Measurements from ENCODE around the gene VPS51. TPM values are rescaled to one million over a fixed set of nuclear protein-coding genes. Genes with fewer than 3 reads are reported as not detected.

Gene VPS51
- total and polyA plus RNA-seq, 2 experiments from 2014 or later: 45.3 to 450 TPM

- H4K20me1 ChIP-seq (replicated peaks; ENCODE audit: insufficient read depth): peaks cover 30% of the 10 kb centered on the region
- peak within 1 kb of the TSS; percentile 100 for H3K4me3 Mint-ChIP-seq
- no peaks in the 10 kb centered on the region for H3K27me3 ChIP-seq (ENCODE audit: insufficient read depth)
- peak within 1 kb of the TSS; percentile 99 for H3K27ac Mint-ChIP-seq
- H3K36me3 Mint-ChIP-seq (ENCODE audit: low read depth): peaks cover 38% of the 10 kb centered on the region
- DNase-seq (ENCODE audit: low spot score) (peak; percentile 97), ATAC-seq (peak; percentile 83)
- no peak for TF ChIP-seq ZNF462 (CRISPR knock-in tag; IDR thresholded peaks at IDR 0.05)
- no peak for TF ChIP-seq JUNB (IDR thresholded peaks at IDR 0.05; ENCODE audit: unreplicated experiment)
- TF ChIP-seq CTCF (conservative IDR thresholded peaks at IDR 0.05; ENCODE audit: low read depth in 2 of 2): no peak
- TF ChIP-seq ETS1 (IDR thresholded peaks at IDR 0.05): peak; percentile 55
- TF ChIP-seq ZNF331 (CRISPR knock-in tag; IDR thresholded peaks at IDR 0.05; ENCODE audit: low read depth): no peak
- TF ChIP-seq CREB1 (CRISPR knock-in tag; IDR thresholded peaks at IDR 0.05; ENCODE audit: low read depth): peak; percentile 99
- no peak for TF ChIP-seq REST (IDR thresholded peaks at IDR 0.05; ENCODE audit: unreplicated experiment)
- TF ChIP-seq ZNF114 (CRISPR knock-in tag; IDR thresholded peaks at IDR 0.05): no peak
- TF ChIP-seq POLR2AphosphoS5 (IDR thresholded peaks at IDR 0.05; ENCODE audit: low read depth): peak; percentile 86
- no peak for TF ChIP-seq EZH2phosphoT487 (IDR thresholded peaks at IDR 0.05; ENCODE audit: unreplicated experiment)
- TF ChIP-seq EZH2 (IDR thresholded peaks at IDR 0.05; ENCODE audit: low read depth, unreplicated experiment): no peak
- TF ChIP-seq NANOG (IDR thresholded peaks at IDR 0.05; ENCODE audit: borderline replicate concordance): no peak
- H2AFZ ChIP-seq: peak within 1 kb of the TSS; percentile 91
- H3K27ac ChIP-seq (ENCODE audit: low read depth): peak within 1 kb of the TSS; percentile 96
- H3K9me2 ChIP-seq (ENCODE audit: insufficient read depth): no peaks in the 10 kb centered on the region
- peaks cover 46% of the 10 kb centered on the region for H3K79me2 ChIP-seq (replicated peaks; ENCODE audit: insufficient read depth)
- H3K4me3 ChIP-seq: peak within 1 kb of the TSS; percentile 93
- peaks cover 23% of the 10 kb centered on the region; the same call in 1 of the 2 replicates for H3F3A ChIP-seq (replicated peaks; ENCODE audit: low read depth)
- H3K4me2 ChIP-seq: peak within 1 kb of the TSS; percentile 96
- peaks cover 20% of the 10 kb centered on the region for H3K4me1 Mint-ChIP-seq
- H3K27me3 Mint-ChIP-seq (ENCODE audit: insufficient read depth, low read depth, poor library complexity): peaks cover 8% of the 10 kb centered on the region
- H3K36me3 ChIP-seq (ENCODE audit: insufficient read depth): peaks cover 9% of the 10 kb centered on the region
- H3K9me3 Mint-ChIP-seq: no peaks in the 10 kb centered on the region; the same call in 2 of the 3 replicates
- H3K4me1 ChIP-seq (ENCODE audit: insufficient read depth): peaks cover 8% of the 10 kb centered on the region; the same call in 1 of the 2 replicates
Observed at GRCh38 chr11:65083834-65084597, 12.0 kb upstream of the VPS51 start, which contains the start of the genes CDCA5 and ZFPL1. TSS of gene CDCA5 (minus strand) at chr11:65084040. CDS start at chr11:65083978, 62 bp downstream. TSS of gene ZFPL1 (plus strand) at chr11:65084222. CDS start at chr11:65084699, 477 bp downstream.
